ENCODE results near the gene AMZ1.

AMZ1 gene

GRCh38 chr7:2651847-2652735, 35.9 kb upstream of the AMZ1 start:
- DNase-seq: no peak

- no peak for DNase-seq
Observed at GRCh38 chr7:2652736-2653060, 35.3 kb upstream of the AMZ1 start.

- DNase-seq: no peak
Observed at GRCh38 chr7:2654059-2654458, 33.9 kb upstream of the AMZ1 start.

- no peak for DNase-seq
Observed at GRCh38 chr7:2655870-2656614, 32.0 kb upstream of the AMZ1 start.

- DNase-seq: no peak
Observed at GRCh38 chr7:2657208-2657607, 30.8 kb upstream of the AMZ1 start.

GRCh38 chr7:2657920-2658671, 29.9 kb upstream of the AMZ1 start:
- DNase-seq: no peak

GRCh38 chr7:2658941-2659340, 29.1 kb upstream of the AMZ1 start:
- DNase-seq: no peak

GRCh38 chr7:2659556-2660358, 28.2 kb upstream of the AMZ1 start:
- no peak for DNase-seq

GRCh38 chr7:2660359-2661095, 27.5 kb upstream of the AMZ1 start:
- no peak for DNase-seq

GRCh38 chr7:2661096-2661449, 26.9 kb upstream of the AMZ1 start:
- no peak for DNase-seq

GRCh38 chr7:2661602-2662272, 26.3 kb upstream of the AMZ1 start:
- no peak for DNase-seq

GRCh38 chr7:2662273-2663120, 25.5 kb upstream of the AMZ1 start:
- no peak for DNase-seq

GRCh38 chr7:2663121-2663886, 24.7 kb upstream of the AMZ1 start:
- DNase-seq: no peak

- DNase-seq: no peak
Observed at GRCh38 chr7:2663960-2664359, 24.0 kb upstream of the AMZ1 start.

GRCh38 chr7:2665359-2665791, 22.6 kb upstream of the AMZ1 start:
- no peak for DNase-seq

- no peak for DNase-seq
Observed at GRCh38 chr7:2666155-2666554, 21.8 kb upstream of the AMZ1 start.

- no peak for DNase-seq
Observed at GRCh38 chr7:2666588-2667250, 21.3 kb upstream of the AMZ1 start.

- DNase-seq: no peak
Observed at GRCh38 chr7:2667843-2668242, 20.2 kb upstream of the AMZ1 start.

- DNase-seq: no peak
Observed at GRCh38 chr7:2668401-2668800, 19.6 kb upstream of the AMZ1 start.
